Endodermal cell (in vitro differentiated cells): Measurements from ENCODE around the gene LRP1. TPM values are rescaled to one million over a fixed set of nuclear protein-coding genes. Genes with fewer than 3 reads are reported as not detected.

Experiments used
- DNase-seq: peaks from one replicate; pipeline ENCODE4 v3.0.0-alpha.2; 2017
- H3K27ac ChIP-seq: 2 replicates; pipeline ENCODE4 v1.5.1; 2013; ENCODE audit warnings: mild to moderate bottlenecking, low read depth, low read length, moderate library complexity
- H3K27me3 ChIP-seq: 2 replicates; pipeline ENCODE4 v1.6.1; 2013; ENCODE audit warnings: mild to moderate bottlenecking, low read length, moderate library complexity; ENCODE audit not compliant: insufficient read depth, control insufficient read depth, poor library complexity, severe bottlenecking
- H3K36me3 ChIP-seq: 2 replicates; pipeline ENCODE4 v1.7.0; 2013; ENCODE audit warnings: mild to moderate bottlenecking, low read length, moderate library complexity; ENCODE audit not compliant: control insufficient read depth, insufficient read depth
- H3K4me1 ChIP-seq: one replicate; pipeline ENCODE4 v1.7.0; 2013; ENCODE audit warnings: low read length; ENCODE audit not compliant: control insufficient read depth, insufficient read depth
- H3K4me3 ChIP-seq: 2 replicates; pipeline ENCODE4 v1.5.1; 2013; ENCODE audit warnings: mild to moderate bottlenecking, low read length, moderate library complexity
- H3K9ac ChIP-seq: 2 replicates; pipeline ENCODE4 v1.6.1; 2013; ENCODE audit warnings: mild to moderate bottlenecking, low read length, moderate library complexity; ENCODE audit not compliant: poor library complexity, severe bottlenecking; ENCODE audit errors: extremely low read depth
- H3K9me3 ChIP-seq: 2 replicates; pipeline ENCODE4 v1.6.1; 2013; ENCODE audit warnings: mild to moderate bottlenecking, low read length, moderate library complexity; ENCODE audit not compliant: control insufficient read depth
- H3K27ac Mint-ChIP-seq: 2 replicates; pipeline ENCODE4 v1.8.0; 2020; ENCODE audit warnings: mixed read lengths
- H3K27me3 Mint-ChIP-seq: 2 replicates; pipeline ENCODE4 v1.8.0; 2021; ENCODE audit warnings: mild to moderate bottlenecking, mixed read lengths; ENCODE audit not compliant: insufficient read depth
- H3K36me3 Mint-ChIP-seq: 2 replicates; pipeline ENCODE4 v1.8.0; 2020; ENCODE audit warnings: low read depth, mixed read lengths
- H3K4me1 Mint-ChIP-seq: 2 replicates; pipeline ENCODE4 v1.8.0; 2020; ENCODE audit warnings: mixed read lengths
- H3K4me3 Mint-ChIP-seq: 2 replicates; pipeline ENCODE4 v1.8.0; 2020; ENCODE audit warnings: mild to moderate bottlenecking, moderate library complexity, mixed read lengths
- H3K9me3 Mint-ChIP-seq: 2 replicates; pipeline ENCODE4 v1.8.0; 2020; ENCODE audit warnings: mild to moderate bottlenecking, mixed read lengths
- CTCF ChIP-seq: fragments of 200-600 bp; sonication (generic); conservative IDR thresholded peaks from 2 replicates; pipeline ENCODE4 v1.5.0; 2021; ENCODE audit warnings: antibody characterized with exemption, mild to moderate bottlenecking
- WGBS, 2 experiments: methylation state at CpG; one replicate each; pipeline versions ENCODE4 v1.1.5 to v1.1.7; 2013; ENCODE audit warnings: missing lambda C conversion rate in 2 of 2, mixed read lengths in 1 of 2; ENCODE audit not compliant: insufficient coverage in 1 of 2, insufficient read length in 1 of 2; 5-methylcytosine and 5-hydroxymethylcytosine counted together
- total RNA-seq, 2 donors: library from RNA; stranded (reverse); fragmentation: NEBNext Ultra II Directional in 1 of 2; extraction: Animal tissue kit (Norgen Biotek cat#: 25700) in 1 of 2; gene quantifications; 2 replicates in 1 of 2; 3 replicates in 1 of 2; pipeline ENCODE4 v1.2.1, GENCODE V29; 2021

The LRP1 gene
- total RNA-seq, 2 donors from 2014 or later: 74.5 to 87.7 TPM

- Mint-ChIP-seq H3K9me3 (no peaks in the 10 kb centered on the region), H3K36me3 (peaks cover 56% of the 10 kb centered on the region), H3K4me3 (no peak overlapping the region), H3K27ac (no peak overlapping the region), H3K4me1 (peaks cover 19% of the 10 kb centered on the region), H3K27me3 (no peaks in the 10 kb centered on the region)
- no peak for DNase-seq
- Histone ChIP-seq H3K9me3 (no peaks in the 10 kb centered on the region), H3K9ac (no peak overlapping the region), H3K4me1 (peaks cover 18% of the 10 kb centered on the region), H3K27ac (no peak overlapping the region), H3K4me3 (no peak overlapping the region), H3K36me3 (peaks cover 64% of the 10 kb centered on the region), H3K27me3 (no peaks in the 10 kb centered on the region)
- WGBS, 2 experiments: 90 to 92% methylated on average over 2 of the region's 4 CpGs
- TF ChIP-seq CTCF: no peak
These were observed 24.4 kb downstream of the LRP1 start for GRCh38 chr12:57152639-57153038.

- Histone ChIP-seq H3K27me3 (no peaks in the 10 kb centered on the region), H3K4me3 (no peak overlapping the region), H3K9me3 (no peaks in the 10 kb centered on the region), H3K36me3 (peaks cover 64% of the 10 kb centered on the region), H3K9ac (no peak overlapping the region), H3K27ac (no peak overlapping the region), H3K4me1 (peaks cover 18% of the 10 kb centered on the region)
- Mint-ChIP-seq H3K9me3 (no peaks in the 10 kb centered on the region), H3K27me3 (no peaks in the 10 kb centered on the region), H3K27ac (no peak overlapping the region), H3K36me3 (peaks cover 58% of the 10 kb centered on the region), H3K4me1 (peaks cover 15% of the 10 kb centered on the region), H3K4me3 (no peak overlapping the region)
- DNase-seq: no peak
- WGBS, 2 experiments: 88 to 100% methylated on average over 1 of the region's 1 CpG
- no peak for TF ChIP-seq CTCF
These were observed 25.2 kb downstream of the LRP1 start for GRCh38 chr12:57153415-57153997.

- H3K4me3 ChIP-seq: no peak overlapping the region
- H3K36me3 Mint-ChIP-seq: peaks cover 60% of the 10 kb centered on the region
These were observed 25.8 kb downstream of the LRP1 start for GRCh38 chr12:57154076-57154475.

More at GRCh38 chr12:57154076-57154475, 25.8 kb downstream of the LRP1 start:
- Mint-ChIP-seq H3K27me3 (no peaks in the 10 kb centered on the region), H3K4me3 (no peak overlapping the region), H3K4me1 (peaks cover 14% of the 10 kb centered on the region), H3K27ac (no peak overlapping the region), H3K9me3 (no peaks in the 10 kb centered on the region)
- WGBS, 2 experiments: 93 to 94% methylated on average over 5 to 6 of the region's 6 CpGs
- Histone ChIP-seq H3K9me3 (no peaks in the 10 kb centered on the region), H3K36me3 (peaks cover 59% of the 10 kb centered on the region), H3K4me1 (peaks cover 13% of the 10 kb centered on the region), H3K27me3 (no peaks in the 10 kb centered on the region), H3K9ac (no peak overlapping the region), H3K27ac (no peak overlapping the region)
- TF ChIP-seq CTCF: no peak
- no peak for DNase-seq
